NCI-H128 (cell line): Measurements from ENCODE around the gene RELN.
"Not testable (repeated sequence)": the region's sequence is repeated elsewhere in the genome, so short reads cannot be mapped to it uniquely, and the experiment has no call there.

Experiments
- DNase-seq: peaks from one replicate; lab custom pipeline; 2025; ENCODE audit not compliant: unreplicated experiment; lab: John Stamatoyannopoulos, UW

Gene RELN

DNA sequence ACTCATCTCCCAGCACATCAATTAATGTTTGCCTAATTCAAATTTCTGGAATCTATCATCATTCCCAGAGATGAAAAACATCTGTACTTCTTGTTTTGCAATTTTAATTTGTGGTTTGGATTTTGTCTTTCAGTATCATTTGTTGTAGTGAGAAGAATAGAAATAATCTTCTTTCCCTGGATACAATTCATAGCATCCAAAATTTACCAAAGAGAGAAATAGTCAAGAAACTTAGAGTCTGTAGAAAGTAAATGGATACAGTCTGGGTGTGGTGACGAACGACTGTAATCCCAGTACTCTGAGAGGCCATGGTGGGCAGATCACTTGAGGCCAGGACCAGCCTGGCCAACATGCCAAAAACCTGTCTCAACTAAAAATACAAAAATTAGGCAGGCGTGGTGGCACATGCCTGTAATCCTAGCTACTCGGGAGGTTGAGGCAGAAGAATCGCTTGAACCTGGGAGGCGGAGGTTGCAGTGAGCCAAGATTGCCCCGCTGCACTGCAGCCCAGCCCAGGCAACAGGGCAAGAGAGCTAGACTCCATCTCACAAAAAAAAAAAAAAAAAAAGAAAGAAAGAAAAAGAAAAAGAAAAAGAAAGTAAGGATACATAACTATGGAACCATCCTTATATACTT is 193.0 kb downstream of the RELN start:
- DNase-seq: no peak

DNA sequence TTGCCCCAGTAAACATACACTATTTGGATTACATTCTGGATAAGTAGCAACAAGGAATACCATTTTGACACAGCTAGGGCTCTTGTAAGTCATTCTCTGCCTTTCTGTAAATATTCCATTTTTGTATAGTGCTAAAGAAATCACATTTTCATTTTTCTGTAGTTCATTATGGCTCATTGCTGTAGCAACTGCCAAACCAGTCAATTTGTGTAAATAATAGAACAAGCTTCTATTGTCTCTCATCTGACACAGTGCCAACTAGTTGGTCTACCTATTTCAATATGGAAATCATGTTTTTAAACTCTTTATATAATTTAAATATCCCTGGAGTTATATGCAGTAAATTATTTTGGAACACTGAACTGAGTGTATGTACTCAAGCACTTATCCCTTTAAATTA is 193.7 kb downstream of the RELN start:
- no peak for DNase-seq

DNA sequence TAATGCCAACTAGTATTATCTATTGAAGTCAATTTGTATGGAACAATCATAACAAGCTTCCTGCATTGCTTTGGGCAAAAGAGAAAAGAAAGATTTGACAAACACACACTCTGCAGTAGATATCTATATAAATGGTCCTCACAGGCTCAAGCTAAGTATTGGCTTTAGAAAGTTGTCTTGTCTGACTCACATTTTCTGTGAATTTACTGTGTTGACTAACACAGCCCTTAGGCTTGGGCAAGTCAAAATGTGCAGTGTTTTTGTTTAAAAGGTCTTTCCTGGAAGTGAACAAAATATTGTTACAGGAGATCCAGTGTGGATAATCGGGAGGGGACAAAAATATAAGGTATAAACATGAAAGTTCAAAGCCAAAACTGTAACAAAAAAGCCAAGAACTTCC is 194.4 kb downstream of the RELN start:
- DNase-seq: no peak

DNA sequence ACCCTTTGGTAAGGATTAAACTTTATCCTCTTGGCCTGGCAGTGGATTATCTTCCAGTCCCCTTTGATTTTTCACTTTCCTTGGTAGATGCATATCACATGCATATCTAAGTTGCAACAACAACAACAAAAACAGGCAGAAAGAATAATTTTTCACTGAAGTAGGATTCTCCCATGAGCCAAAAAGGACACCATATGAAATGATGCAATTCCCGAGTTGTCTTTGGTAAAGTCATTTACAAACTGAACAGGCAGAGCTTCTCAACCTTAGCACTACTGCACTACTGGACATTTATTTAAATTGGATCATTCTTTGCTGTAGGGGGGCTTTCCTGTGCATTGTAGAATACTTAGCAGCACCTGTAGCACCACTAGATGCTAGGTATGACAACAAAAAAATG is 195.0 kb downstream of the RELN start:
- no peak for DNase-seq

DNA sequence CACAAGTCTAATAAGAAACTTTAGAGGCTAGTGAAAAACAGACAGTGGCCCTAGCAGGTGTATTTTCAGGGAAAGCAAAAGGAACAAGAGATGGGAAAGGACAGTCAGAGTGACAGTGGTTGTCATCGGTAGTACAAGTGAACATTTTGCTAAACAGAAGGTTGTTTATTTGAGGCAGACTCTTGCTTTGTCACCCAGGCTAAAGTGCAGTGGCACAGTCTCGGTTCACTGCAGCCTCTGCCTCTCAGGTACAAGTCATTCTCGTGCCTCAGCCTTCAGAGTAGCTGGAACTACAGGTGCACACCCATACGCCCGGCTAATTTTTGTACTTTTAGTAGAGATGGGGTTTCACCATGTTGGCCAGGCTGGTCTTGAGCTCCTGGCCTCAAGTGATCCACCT is 195.8 kb downstream of the RELN start:
- DNase-seq: no peak

DNA sequence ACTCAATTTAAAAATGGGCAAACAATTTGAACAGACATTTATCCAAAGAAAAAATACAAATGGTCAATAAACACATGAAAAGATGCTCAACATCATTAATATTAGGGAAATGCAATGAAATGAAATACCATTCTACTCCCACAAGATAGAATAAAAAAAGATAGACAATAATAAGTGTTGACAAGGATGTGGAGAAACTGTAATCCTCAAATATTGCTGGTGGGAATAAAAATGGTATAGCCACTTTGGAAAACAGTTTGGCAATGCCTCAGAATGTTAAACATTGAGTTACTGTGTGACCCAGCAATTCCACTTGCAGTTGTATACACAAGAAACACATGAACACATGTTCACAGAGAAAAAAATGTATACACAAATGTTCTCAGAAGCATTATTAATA is 197.6 kb downstream of the RELN start:
- DNase-seq: no peak

DNA sequence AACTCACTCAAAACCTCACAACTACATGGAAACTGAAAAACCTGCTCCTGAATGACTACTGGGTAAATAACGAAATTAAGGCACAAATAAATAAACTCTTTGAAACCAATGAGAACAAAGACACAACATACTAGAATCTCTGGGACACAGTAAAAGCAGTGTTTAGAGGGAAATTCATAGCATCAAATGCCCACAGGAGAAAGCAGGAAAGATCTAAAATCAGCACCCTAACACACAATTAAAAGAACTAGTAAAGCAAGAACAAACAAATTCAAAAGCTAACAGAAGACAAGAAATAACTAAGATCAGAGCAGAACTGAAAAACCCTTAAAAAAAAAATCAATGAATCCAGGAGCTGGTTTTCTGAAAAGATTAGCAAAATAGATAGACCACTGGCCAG is 202.4 kb downstream of the RELN start:
- DNase-seq: not testable (repeated sequence)

DNA sequence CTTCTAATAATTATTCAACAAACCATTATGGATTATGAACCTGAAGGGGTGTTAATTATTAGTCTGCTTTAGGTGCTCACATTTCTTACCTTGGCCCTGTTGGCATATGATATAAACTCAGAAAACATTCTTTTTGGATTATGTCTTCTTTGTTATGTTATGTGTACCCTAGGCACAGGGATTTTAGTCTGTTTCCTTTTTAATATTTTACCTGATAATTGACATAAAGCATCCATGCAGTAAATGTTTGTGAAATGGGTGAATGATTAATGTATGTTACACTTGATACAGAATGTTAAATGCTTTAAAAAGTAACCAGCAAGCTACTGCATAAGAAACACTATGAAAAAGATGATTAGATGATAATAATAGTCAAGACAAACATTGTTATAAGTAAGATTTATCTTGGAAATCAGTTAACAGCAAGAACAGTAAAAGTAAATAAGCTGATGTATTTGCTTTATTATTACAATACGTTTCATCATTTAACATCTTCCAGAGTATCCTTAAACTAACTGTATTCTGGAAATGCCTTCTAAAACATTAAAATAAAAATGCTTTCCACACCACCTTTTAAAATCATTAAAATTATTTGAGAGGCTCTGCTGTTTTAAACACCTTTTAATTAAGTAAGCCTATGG is 204.7 kb downstream of the RELN start:
- DNase-seq: no peak

DNA sequence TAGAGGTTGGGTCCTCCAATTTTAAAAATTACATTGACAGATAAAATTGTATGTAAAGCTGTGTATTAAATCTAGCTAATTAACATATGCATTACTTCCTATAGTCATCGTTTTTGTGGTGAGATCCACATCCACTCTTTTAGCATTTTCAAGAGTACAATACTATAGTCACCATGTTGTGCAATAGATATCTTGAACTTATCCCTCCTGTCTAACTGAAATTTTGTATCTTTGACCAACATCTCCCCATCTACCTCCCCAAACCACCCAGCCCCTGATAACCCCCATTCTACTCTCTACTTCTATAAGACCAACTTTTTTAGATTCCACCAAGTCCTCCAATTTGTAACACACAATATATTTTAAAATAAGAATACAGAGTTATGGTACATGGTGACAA is 208.0 kb downstream of the RELN start:
- DNase-seq: no peak

DNA sequence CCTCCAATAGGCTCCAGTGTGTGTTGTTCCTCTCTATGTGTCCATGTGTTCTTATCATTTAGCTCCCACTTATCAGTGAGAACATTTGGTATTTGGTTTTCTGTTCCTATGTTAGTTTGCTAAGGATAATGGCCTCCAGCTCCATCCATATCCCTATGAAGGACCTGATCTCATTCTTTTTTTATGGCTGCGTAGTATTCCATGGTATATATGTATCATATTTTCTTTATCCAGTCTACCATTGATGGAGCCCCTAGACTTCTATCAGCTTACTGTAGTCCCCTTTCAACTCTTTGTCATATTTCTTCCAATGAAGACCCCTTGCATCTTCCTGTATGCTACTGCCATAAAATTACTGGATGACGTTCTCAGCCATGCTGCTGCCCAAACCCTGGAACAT is 208.9 kb downstream of the RELN start:
- not testable (repeated sequence) for DNase-seq

DNA sequence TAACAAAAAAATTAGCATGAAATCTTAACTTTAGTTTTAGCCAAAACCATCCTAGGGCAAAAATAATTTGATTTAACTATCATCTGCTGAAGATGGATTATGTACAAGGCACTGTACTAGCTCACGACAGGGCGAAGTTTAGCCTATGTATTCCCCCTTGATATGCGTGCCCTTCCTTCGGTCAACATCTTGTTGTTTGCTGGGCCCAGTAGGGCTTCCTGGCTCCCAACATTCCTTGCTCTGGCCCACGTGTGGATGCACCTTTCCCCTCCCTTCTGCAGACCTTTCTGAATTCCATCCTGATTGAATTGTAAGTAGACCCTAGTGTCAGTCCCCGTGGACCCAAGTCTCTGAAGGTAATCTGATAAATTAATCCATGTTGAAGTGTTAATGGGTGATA is 212.0 kb downstream of the RELN start:
- DNase-seq: no peak

DNA sequence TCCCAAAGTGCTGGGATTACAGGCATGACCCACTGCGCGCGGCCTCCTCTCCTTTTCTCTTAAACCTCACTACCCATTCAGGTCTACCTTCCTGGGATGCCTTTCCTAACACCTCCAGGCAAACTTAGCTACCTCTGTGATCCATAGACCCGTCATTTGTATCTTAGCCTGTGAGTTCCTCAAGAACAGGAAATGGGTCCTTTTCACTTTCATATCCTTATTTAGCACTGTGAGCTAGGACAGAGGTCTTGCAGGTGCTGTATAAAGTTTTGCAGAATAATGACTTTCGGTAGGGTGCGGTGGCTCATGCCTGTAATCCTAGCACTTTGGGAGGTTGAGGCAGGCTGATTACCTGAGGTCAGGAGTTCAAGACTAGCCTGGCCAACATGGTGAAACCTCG is 215.7 kb downstream of the RELN start:
- no peak for DNase-seq

DNA sequence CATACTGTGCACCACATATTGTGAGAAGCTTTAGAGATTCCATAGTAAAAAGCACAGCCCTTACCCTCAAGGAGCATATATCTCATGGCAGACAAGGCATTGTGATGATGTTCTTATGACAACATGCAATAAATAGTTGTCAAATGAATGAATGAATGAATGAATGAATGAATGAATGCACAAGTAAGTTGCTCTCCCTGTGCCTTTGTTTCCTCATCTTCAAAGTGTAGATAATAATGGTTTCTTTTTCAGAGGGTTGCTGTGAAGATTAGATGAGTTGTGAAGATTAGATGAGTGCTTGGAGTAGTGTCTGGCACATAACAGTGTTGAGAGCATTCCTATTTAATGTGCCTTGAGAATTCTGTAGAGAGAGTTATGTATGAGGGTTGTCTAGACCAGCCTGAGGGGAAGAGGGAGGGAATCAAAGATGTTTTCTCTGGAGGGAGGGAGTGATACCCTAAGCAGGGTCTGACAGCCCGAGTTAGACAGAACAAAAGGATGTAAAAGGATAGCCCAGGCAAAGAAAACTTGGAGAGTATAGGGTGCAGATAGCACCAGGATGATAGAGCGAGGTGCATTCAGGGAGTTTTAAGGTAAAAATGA is 217.2 kb downstream of the RELN start:
- DNase-seq: no peak

DNA sequence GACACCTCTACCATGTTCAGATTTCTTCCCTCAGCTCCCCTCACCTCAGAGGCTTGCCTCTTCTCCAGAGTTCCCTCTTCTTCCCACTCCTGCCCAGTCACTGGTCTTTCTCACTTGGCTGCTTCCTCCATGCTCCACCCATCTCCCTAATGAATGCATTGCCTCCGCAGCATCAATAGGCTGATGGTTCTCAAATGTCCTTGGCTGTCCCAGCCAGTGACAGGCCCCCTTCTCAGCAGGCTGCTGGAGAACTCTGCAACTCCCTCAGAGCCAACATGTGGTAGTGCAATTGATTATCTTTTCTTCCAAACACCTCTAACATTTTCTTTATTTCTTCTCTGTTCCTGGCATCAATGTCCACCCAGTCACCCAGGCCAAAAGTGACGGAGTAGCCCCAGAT is 218.2 kb downstream of the RELN start:
- no peak for DNase-seq

DNA sequence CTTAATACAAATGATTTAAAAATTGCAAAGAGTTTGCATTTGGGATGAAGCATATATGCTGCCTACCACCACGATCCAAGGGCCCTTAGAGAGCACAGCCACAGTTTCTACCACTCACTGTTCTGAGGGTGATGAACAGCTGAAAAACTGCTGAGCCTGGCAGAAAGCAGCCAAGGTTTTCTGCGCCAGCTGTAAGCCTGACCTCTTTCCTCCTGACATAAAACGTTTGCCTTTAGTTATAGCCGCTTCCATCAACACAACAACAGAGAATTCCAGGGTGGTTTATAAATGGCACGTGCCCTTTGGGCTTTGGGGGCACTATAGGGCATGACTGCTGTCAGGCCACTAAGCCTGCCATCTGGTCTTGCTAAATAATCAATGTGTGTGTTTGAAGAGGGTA is 222.8 kb downstream of the RELN start:
- no peak for DNase-seq

DNA sequence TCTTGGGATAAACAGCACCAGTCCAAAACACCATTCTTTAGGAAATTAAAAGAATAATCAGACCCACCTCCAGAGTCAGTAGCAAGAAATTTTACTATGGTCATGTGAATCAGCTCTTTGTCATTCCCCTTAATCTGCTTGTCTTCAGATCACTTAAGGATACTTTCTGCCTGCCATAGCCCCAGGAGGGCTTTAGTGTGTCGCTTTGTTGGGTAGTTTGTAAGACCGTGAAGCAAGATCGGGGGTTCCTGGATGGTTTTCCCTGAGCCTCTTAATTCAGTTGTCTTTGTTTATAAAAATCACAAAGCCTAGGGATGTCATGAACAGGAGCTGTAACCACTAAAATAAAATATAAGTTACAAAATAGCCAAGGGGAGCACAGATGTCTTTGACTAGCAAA is 223.6 kb downstream of the RELN start:
- no peak for DNase-seq

DNA sequence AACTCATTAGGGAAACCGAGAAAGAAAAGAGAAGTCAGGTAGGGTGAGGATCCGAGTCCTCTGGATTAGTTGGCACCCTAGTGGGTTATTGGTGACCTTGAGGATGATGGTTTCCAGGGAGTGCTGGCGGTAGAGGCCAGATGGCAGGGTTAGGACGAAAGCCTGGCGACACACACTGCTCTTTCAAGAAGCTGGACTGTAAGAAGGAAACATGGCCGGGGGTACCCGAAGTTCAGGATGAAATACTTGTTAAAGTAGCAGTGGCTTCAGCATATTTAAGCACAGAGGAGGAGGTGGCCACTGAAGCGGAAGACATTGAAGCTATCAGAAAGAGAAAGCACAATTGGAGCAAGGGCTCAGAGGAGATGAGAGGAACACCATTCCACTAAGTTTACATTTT is 224.6 kb downstream of the RELN start:
- DNase-seq: no peak

DNA sequence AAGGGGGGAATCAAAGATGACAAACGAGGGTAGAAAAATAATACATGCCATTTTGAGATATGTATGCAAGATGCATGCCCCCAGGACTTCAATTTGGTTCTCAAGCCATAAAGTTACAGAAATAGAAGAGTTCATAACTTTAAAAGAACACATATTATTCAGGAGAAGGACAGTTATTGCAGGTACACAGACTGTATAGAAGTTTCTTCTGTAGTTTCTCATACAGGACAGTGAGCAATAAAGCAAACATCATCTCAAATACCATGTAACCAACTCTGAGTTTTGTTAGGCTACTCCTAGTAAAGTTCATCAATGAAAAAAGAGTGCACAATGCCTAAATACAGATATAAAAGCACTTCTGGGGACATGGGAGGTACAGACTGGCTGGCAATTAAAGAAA is 226.6 kb downstream of the RELN start:
- DNase-seq: no peak

DNA sequence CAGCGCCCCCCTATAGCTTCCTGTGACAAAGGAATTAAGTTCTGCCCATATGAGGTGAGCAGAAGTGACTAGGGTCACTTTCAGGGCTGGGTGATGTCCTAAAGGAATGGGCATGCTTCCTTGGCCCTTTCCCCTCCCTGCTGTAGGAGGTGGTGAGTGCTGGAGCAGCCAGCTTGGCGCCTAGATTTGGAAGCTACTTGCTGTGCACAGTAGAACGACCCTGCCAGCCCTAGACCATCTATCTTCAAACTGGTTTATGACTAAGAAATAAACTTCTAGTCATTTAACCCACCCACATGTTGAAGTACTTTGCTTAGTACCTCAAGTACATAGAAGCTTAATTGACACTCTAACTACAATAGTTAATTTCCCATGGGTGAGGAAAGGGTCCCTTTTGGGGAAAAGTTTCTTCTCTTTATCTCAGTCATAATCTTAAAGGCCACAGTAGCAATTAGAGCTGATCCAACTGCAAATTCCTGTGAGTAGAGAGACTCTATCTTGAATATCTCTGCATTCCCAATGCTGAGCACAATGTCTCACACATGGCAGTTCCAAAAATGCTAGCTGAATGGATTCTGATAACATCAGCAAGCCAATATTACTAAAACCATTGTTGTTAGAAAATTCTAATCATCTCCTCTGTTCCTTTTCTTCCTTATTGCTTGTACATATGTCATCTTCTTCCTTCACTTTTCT is 227.2 kb downstream of the RELN start:
- DNase-seq: no peak

DNA sequence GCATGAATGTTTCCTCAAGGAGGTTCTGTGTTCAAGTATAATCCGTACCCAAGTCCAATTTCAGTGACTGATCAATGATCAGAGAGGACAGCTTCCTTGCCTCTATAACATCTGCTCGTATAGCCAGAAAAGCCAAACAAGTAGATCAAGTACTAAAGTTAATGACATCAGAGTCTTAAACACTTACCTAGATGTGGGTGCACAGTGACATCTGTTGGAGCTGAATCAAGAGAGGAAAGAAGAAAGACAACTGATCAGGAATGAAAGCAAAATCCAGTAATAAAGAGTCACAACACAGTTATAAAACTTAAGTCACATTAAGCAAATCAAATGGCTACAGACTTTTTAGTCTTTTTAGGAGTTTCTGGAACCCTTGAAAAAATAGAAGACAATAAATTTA is 236.5 kb downstream of the RELN start:
- no peak for DNase-seq

DNA sequence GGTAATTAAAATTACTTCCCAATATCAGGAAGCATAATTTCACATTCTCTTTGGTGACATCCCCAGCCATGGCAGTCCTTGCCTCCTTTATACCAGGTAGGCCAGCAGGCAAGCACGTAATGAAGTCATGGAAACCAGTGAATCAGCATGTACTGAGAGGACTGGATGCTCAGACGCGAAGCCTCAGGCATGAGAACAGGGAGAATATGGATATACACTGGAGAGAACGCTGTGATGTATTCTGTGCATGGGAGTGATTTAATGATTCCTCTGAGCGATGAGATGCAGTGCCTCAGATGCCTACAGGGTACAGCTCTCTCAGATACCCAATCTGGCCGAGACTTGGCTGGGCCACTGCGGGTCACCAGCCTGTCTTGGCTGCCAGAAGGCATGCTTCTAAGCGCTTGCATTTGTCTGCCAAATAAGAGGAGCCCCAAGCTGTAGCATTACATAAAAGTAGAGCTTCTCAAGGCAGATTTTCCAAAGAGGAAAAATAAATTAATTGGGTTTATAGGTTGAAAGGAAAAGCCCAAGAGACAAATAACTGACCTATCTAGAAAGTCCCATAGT is 238.1 kb downstream of the RELN start:
- no peak for DNase-seq

DNA sequence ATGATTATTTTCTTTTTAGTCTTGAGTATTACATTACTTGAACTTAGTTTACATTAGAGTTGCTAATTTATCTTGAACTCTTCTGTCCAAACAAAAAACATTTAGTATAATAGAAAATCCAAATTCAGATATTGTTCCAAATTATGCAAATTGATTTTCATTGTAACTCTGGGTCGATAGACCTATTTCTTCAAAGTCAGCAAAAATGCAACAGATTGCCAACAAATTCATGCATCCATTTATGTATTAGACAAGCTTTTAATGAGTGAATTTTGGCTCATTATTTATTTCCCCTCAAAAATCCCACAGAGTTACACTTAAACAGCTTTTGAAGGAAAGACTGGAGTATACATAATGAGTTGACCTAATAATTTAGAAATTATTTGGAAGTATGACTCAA is 240.8 kb downstream of the RELN start:
- no peak for DNase-seq
